Measurements from ENCODE around the gene CAMTA1. TPM values are rescaled to one million over a fixed set of nuclear protein-coding genes. Genes with fewer than 3 reads are reported as not detected.

Gene CAMTA1
- total RNA-seq, 3 donors from 2014 or later, result 73.4 to 114 (median 82.6) TPM

- TF ChIP-seq CTCF (IDR thresholded peaks at IDR 0.05), result no peak
- H3K4me1 ChIP-seq (ENCODE audit: low read depth), result no peaks in the 10 kb centered on the region
- H3K9me3 ChIP-seq, result peaks cover 4% of the 10 kb centered on the region
- ATAC-seq, result no peak
- no peaks in the 10 kb centered on the region for H3K36me3 ChIP-seq (ENCODE audit: low read depth)
- H3K4me3 ChIP-seq, result no peak overlapping the region
- intact Hi-C loops (cut with DNase I, micrococcal nuclease), result no loop called here
- no peak for DNase-seq
These were observed 247.7 kb downstream of the CAMTA1 start for GRCh38 chr1:7032992-7033391.

GRCh38 chr1:7036386-7036785, 251.1 kb downstream of the CAMTA1 start:
- peaks cover 3% of the 10 kb centered on the region for H3K9me3 ChIP-seq
- no peak overlapping the region for H3K4me3 ChIP-seq
- no peaks in the 10 kb centered on the region for H3K36me3 ChIP-seq (ENCODE audit: low read depth)
- intact Hi-C loops (cut with DNase I, micrococcal nuclease), result no loop called here
- DNase-seq (no peak), ATAC-seq (no peak)
- no peaks in the 10 kb centered on the region for H3K4me1 ChIP-seq (ENCODE audit: low read depth)
- no peak for TF ChIP-seq CTCF (IDR thresholded peaks at IDR 0.05)

GRCh38 chr1:7039590-7040220, 254.5 kb downstream of the CAMTA1 start:
- Histone ChIP-seq H3K4me3 (no peak overlapping the region), H3K4me1 (ENCODE audit: low read depth) (no peaks in the 10 kb centered on the region), H3K9me3 (no peaks in the 10 kb centered on the region), H3K36me3 (ENCODE audit: low read depth) (no peaks in the 10 kb centered on the region)
- TF ChIP-seq CTCF (IDR thresholded peaks at IDR 0.05), result no peak
- ATAC-seq (no peak), DNase-seq (no peak)
- intact Hi-C loops (cut with DNase I, micrococcal nuclease), result loop anchor here in 1 of 2 donors (5.0 kb wide), 1 partner anchor 608 kb away; no protein-coding TSS in a partner anchor

GRCh38 chr1:7040969-7041695, 255.9 kb downstream of the CAMTA1 start:
- Histone ChIP-seq H3K4me3 (no peak overlapping the region), H3K9me3 (no peaks in the 10 kb centered on the region), H3K4me1 (ENCODE audit: low read depth) (no peaks in the 10 kb centered on the region), H3K36me3 (ENCODE audit: low read depth) (no peaks in the 10 kb centered on the region)
- TF ChIP-seq CTCF (IDR thresholded peaks at IDR 0.05), result no peak
- DNase-seq, result no peak
- intact Hi-C loops (cut with DNase I, micrococcal nuclease), result loop anchor here in 1 of 2 donors (5.0 kb wide), 1 partner anchor 606 kb away; no protein-coding TSS in a partner anchor
- no peak for ATAC-seq

GRCh38 chr1:7042322-7043190, 257.3 kb downstream of the CAMTA1 start:
- TF ChIP-seq CTCF (IDR thresholded peaks at IDR 0.05), result no peak
- Histone ChIP-seq H3K36me3 (ENCODE audit: low read depth) (no peaks in the 10 kb centered on the region), H3K4me3 (no peak overlapping the region), H3K4me1 (ENCODE audit: low read depth) (no peaks in the 10 kb centered on the region), H3K9me3 (no peaks in the 10 kb centered on the region)
- no peak for ATAC-seq
- DNase-seq, result no peak
- intact Hi-C loops (cut with DNase I, micrococcal nuclease), result loop anchor here in 1 of 2 donors (5.0 kb wide), 1 partner anchor 605 kb away; no protein-coding TSS in a partner anchor

All from mucosa of descending colon (tissue), 3 donors.